IMR-90 (cell line): ENCODE results near the gene SPANXD. TPM values are rescaled to one million over a fixed set of nuclear protein-coding genes. Genes with fewer than 3 reads are reported as not detected.

Experiments
- ATAC-seq: fragments of 200-7000 bp; cut with Tn5 transposase; 2 replicates; pipeline ENCODE4 v1.9.1; 2020; ENCODE audit warnings: low read depth, mild to moderate bottlenecking, moderate library complexity
- BruUV-seq: library from RNA; stranded (reverse); fragments of 400-500 nt; replicated peaks from 2 replicates; lab custom pipeline; 2021; lab: Mats Ljungman, UMichigan
- CTCF ChIA-PET: fragments of 300-600 bp; formaldehyde crosslinking; extraction: SDS; loops from one replicate; lab custom pipeline; 2021; ENCODE audit warnings: antibody characterized with exemption; lab: Yijun Ruan, JAX
- POLR2A ChIA-PET: fragments of 300-600 bp; sonication (Branson Sonifier 250); formaldehyde crosslinking; loops from one replicate; lab custom pipeline; 2022; ENCODE audit warnings: antibody characterized with exemption; ENCODE audit not compliant: unreplicated experiment; lab: Charles Lee
- DNase-seq: peaks from one replicate; pipeline ENCODE4 v3.0.0; 2013
- H2AFZ ChIP-seq: replicated peaks from 2 replicates; pipeline ENCODE3; 2013; ENCODE audit warnings: low read length, mild to moderate bottlenecking; ENCODE audit not compliant: poor library complexity
- H2AK5ac ChIP-seq: 2 replicates; pipeline ENCODE4 v1.6.1; 2013; ENCODE audit warnings: low read depth, low read length, inconsistent platforms
- H2AK9ac ChIP-seq: replicated peaks from 2 replicates; pipeline ENCODE3; 2013; ENCODE audit warnings: mild to moderate bottlenecking, low read depth, low read length, moderate library complexity; ENCODE audit not compliant: poor library complexity
- H2BK120ac ChIP-seq: 2 replicates; pipeline ENCODE4 v1.6.1; 2013; ENCODE audit warnings: low read depth, low read length, inconsistent platforms
- H2BK15ac ChIP-seq: 3 replicates; pipeline ENCODE4 v1.6.1; 2013; ENCODE audit warnings: low read depth, low read length, inconsistent platforms
- H2BK20ac ChIP-seq: 2 replicates; pipeline ENCODE4 v1.6.1; 2013; ENCODE audit warnings: low read depth, mild to moderate bottlenecking, inconsistent platforms, low read length, moderate library complexity
- H2BK5ac ChIP-seq: 2 replicates; pipeline ENCODE4 v1.6.1; 2013; ENCODE audit warnings: mild to moderate bottlenecking, low read depth, low read length, inconsistent platforms; ENCODE audit not compliant: poor library complexity, severe bottlenecking
- H3K14ac ChIP-seq: replicated peaks from 2 replicates; pipeline ENCODE4 v1.6.1; 2013; ENCODE audit warnings: low read depth, low read length, inconsistent platforms
- H3K18ac ChIP-seq: 2 replicates; pipeline ENCODE4 v1.6.1; 2013; ENCODE audit warnings: low read depth, low read length, control low read depth
- H3K23ac ChIP-seq: 2 replicates; pipeline ENCODE4 v1.6.1; 2013; ENCODE audit warnings: low read depth, low read length, inconsistent platforms
- H3K27ac ChIP-seq: 2 replicates; pipeline ENCODE4 v1.5.1; 2013; ENCODE audit warnings: mild to moderate bottlenecking, control low read depth, low read length; ENCODE audit not compliant: insufficient read depth
- H3K27me3 ChIP-seq: 2 replicates; pipeline ENCODE4 v1.6.1; 2013; ENCODE audit warnings: low read length; ENCODE audit not compliant: control insufficient read depth, insufficient read depth
- H3K36me3 ChIP-seq: 2 replicates; pipeline ENCODE4 v1.6.1; 2013; ENCODE audit warnings: low read length, mixed read lengths; ENCODE audit not compliant: control insufficient read depth, insufficient read depth
- H3K4ac ChIP-seq: 2 replicates; pipeline ENCODE4 v1.6.1; 2013; ENCODE audit warnings: low read depth, low read length, inconsistent platforms
- H3K4me1 ChIP-seq: 2 replicates; pipeline ENCODE4 v1.6.1; 2013; ENCODE audit warnings: low read length, mixed read lengths; ENCODE audit not compliant: control insufficient read depth, insufficient read depth
- H3K4me2 ChIP-seq: 2 replicates; pipeline ENCODE4 v1.6.1; 2013; ENCODE audit warnings: low read depth, mild to moderate bottlenecking, control low read depth, low read length, moderate library complexity
- H3K4me3 ChIP-seq: 2 replicates; pipeline ENCODE4 v1.5.1; 2013; ENCODE audit warnings: low read depth, mild to moderate bottlenecking, control low read depth, low read length, moderate library complexity; ENCODE audit not compliant: insufficient read depth
- H3K56ac ChIP-seq: 2 replicates; pipeline ENCODE4 v1.6.1; 2013; ENCODE audit warnings: low read length, inconsistent platforms; ENCODE audit not compliant: insufficient read depth; ENCODE audit errors: extremely low read depth
- H3K79me1 ChIP-seq, 2 experiments: 2 replicates each; pipeline ENCODE4 v1.6.1; 2013; ENCODE audit warnings: low read length in 2 of 2, inconsistent platforms in 1 of 2, low read depth in 1 of 2
- H3K9ac ChIP-seq: 2 replicates; pipeline ENCODE4 v1.6.1; 2013; ENCODE audit warnings: low read depth, low read length, control low read depth
- H3K9me1 ChIP-seq: 2 replicates; pipeline ENCODE4 v1.6.1; 2013; ENCODE audit warnings: low read length, inconsistent platforms; ENCODE audit not compliant: insufficient read depth
- H3K9me3 ChIP-seq: 2 replicates; pipeline ENCODE4 v1.6.1; 2013; ENCODE audit warnings: low read length; ENCODE audit not compliant: control insufficient read depth, insufficient read depth
- H4K20me1 ChIP-seq: 2 replicates; pipeline ENCODE4 v1.6.1; 2013; ENCODE audit warnings: low read length, inconsistent platforms; ENCODE audit not compliant: insufficient read depth
- H4K5ac ChIP-seq: 2 replicates; pipeline ENCODE4 v1.6.1; 2013; ENCODE audit warnings: mild to moderate bottlenecking, low read depth, low read length, control low read depth
- H4K8ac ChIP-seq, 2 experiments: 2 replicates each; pipeline ENCODE4 v1.6.1; 2013; ENCODE audit warnings: low read depth in 2 of 2, low read length in 2 of 2, control low read depth in 1 of 2, inconsistent platforms in 1 of 2
- H4K91ac ChIP-seq: 2 replicates; pipeline ENCODE4 v1.6.1; 2013; ENCODE audit warnings: low read depth, low read length, inconsistent platforms; ENCODE audit not compliant: insufficient read depth
- CEBPB ChIP-seq: IDR thresholded peaks from 2 replicates; pipeline ENCODE4 v1.6.1; 2012; ENCODE audit warnings: low read depth, low read length, improper control_type of control experiment
- FOS ChIP-seq: fragments of 150-350 bp; IDR thresholded peaks from 2 replicates; pipeline ENCODE4 v1.6.1; 2016; ENCODE audit warnings: low read depth, low read length
- WGBS, 2 experiments: methylation state at CpG; one replicate each; pipeline versions ENCODE4 v1.1.5 to v1.1.7; 2013; ENCODE audit warnings: missing lambda C conversion rate in 2 of 2; ENCODE audit not compliant: insufficient read length in 1 of 2; ENCODE audit errors: extremely low coverage in 2 of 2; 5-methylcytosine and 5-hydroxymethylcytosine counted together
- dilution Hi-C: fragments of 300-500 bp; cut with HindIII; formaldehyde crosslinking; loops from one replicate; pipeline ENCODE4 v1.14.3; 2018; ENCODE audit warnings: low sequenced_read_pairs; ENCODE audit not compliant: unreplicated experiment
- in situ Hi-C: fragments of 300-500 bp; cut with MboI; formaldehyde crosslinking; loops from 3 replicates; pipeline ENCODE4 v1.14.3; 2019; ENCODE audit warnings: low sequenced_read_pairs, inconsistent platforms, mixed read lengths
- intact Hi-C: fragments of 100-400 bp; cut with micrococcal nuclease; formaldehyde crosslinking; loops from 2 replicates; pipeline ENCODE4 v1.10.0; 2022
- polyA plus RNA-seq, 3 experiments: library from polyadenylated mRNA; depleted of rRNA; stranded (reverse); fragments of >200 nt; gene quantifications; 2 replicates each; pipeline ENCODE4 v1.2.3, GENCODE V29; 2012; ENCODE audit warnings: low replicate concordance in 1 of 3
- total RNA-seq: library from RNA; depleted of rRNA; stranded (reverse); fragments of >200 nt; gene quantifications from 2 replicates; pipeline ENCODE4 v1.2.3, GENCODE V29; 2012

SPANXD gene
- total and polyA plus RNA-seq, 2 of the 4 experiments (the other 2 are of a cell fraction), result not detected

DNA sequence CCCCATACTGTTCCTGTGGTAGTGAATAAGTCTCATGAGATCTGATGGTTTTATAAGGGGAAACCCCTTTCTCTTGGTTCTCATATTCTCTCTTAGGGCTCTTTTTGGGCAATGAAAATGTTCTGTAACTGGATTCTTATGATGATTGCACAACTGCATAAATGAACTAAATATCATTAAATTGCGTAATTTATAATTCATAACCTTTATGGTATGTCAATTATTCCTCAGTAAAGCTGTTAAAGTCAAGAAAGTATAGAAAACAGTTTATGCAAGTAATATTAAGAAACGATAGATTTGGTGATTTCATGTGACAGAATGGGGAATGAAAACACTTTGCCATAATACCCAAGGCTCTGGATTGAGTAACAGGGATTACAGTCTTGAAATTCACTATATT is 33.5 kb upstream of the SPANXD start:
- H3K23ac ChIP-seq, result no peak overlapping the region

More for the DNA sequence above, 33.5 kb upstream of the SPANXD start:
- Histone ChIP-seq H3K4me3 (no peak overlapping the region), H2BK120ac (no peak overlapping the region), H4K20me1 (no peaks in the 10 kb centered on the region), H2AK5ac (no peak overlapping the region), H3K4me1 (no peaks in the 10 kb centered on the region), H4K91ac (no peak overlapping the region), H3K9ac (no peak overlapping the region), H3K9me3 (no peaks in the 10 kb centered on the region), H3K14ac (no peak overlapping the region), H3K9me1 (no peaks in the 10 kb centered on the region), H2BK5ac (no peak overlapping the region), H3K4ac (no peak overlapping the region), H3K18ac (no peak overlapping the region), H3K79me1 (no peaks in the 10 kb centered on the region), H4K5ac (no peak overlapping the region), H3K56ac (no peak overlapping the region), H2BK20ac (no peak overlapping the region), H3K36me3 (no peaks in the 10 kb centered on the region), H2AFZ (no peak overlapping the region), H2AK9ac (no peak overlapping the region), H2BK15ac (no peak overlapping the region), H3K27me3 (no peaks in the 10 kb centered on the region), H4K8ac (no peak overlapping the region), H3K27ac (no peak overlapping the region), H3K4me2 (no peak overlapping the region)
- in situ Hi-C loops, result no loop called here
- BruUV-seq, result no TSS peak
- WGBS, 2 experiments, result no CpG with 5 or more reads among the region's 2 CpGs
- no peak for DNase-seq
- ATAC-seq, result no peak
- dilution Hi-C loops, result no loop called here
- no peak for TF ChIP-seq FOS
- peak; percentile 57 for TF ChIP-seq CEBPB
- intact Hi-C loops, result no loop called here
- CTCF ChIA-PET, result no interaction called here
- POLR2A ChIA-PET, result no interaction called here
